Parathyroid adenoma (tissue), 2 donors: ENCODE results near the gene C14orf180.

Experiments
- H2AFZ ChIP-seq: fragments of 300-600 bp; sonication (generic); one replicate; pipeline ENCODE4 v1.7.0; 2017; ENCODE audit warnings: antibody characterized with exemption, mild to moderate bottlenecking
- H3K27ac ChIP-seq: fragments of 300-600 bp; sonication (generic); one replicate; pipeline ENCODE4 v1.7.0; 2017
- H3K27me3 ChIP-seq: fragments of 300-600 bp; sonication (generic); one replicate; pipeline ENCODE4 v1.7.0; 2017; ENCODE audit warnings: low read length; ENCODE audit not compliant: control insufficient read depth, insufficient read depth
- H3K36me3 ChIP-seq: fragments of 300-600 bp; sonication (generic); one replicate; pipeline ENCODE4 v1.7.0; 2017; ENCODE audit warnings: low read length; ENCODE audit not compliant: control insufficient read depth, insufficient read depth
- H3K4me1 ChIP-seq: fragments of 300-600 bp; sonication (generic); one replicate; pipeline ENCODE4 v1.7.0; 2017; ENCODE audit warnings: control low read depth
- H3K4me2 ChIP-seq: fragments of 300-600 bp; sonication (generic); one replicate; pipeline ENCODE4 v1.7.0; 2017; ENCODE audit warnings: low read length
- H3K4me3 ChIP-seq: fragments of 300-600 bp; sonication (generic); one replicate; pipeline ENCODE4 v1.7.0; 2017; ENCODE audit warnings: low read depth, low read length
- H3K79me2 ChIP-seq: fragments of 300-600 bp; sonication (generic); one replicate; pipeline ENCODE4 v1.7.0; 2017; ENCODE audit warnings: control low read depth
- H3K9ac ChIP-seq: fragments of 300-600 bp; sonication (generic); one replicate; pipeline ENCODE4 v1.7.0; 2017; ENCODE audit warnings: mild to moderate bottlenecking
- H3K9me3 ChIP-seq: fragments of 300-600 bp; sonication (generic); one replicate; pipeline ENCODE4 v1.7.0; 2017; ENCODE audit warnings: low read length; ENCODE audit not compliant: control insufficient read depth
- CTCF ChIP-seq: fragments of 300-600 bp; sonication (generic); IDR thresholded peaks from one replicate; pipeline ENCODE4 v1.7.0; 2017; ENCODE audit warnings: antibody characterized with exemption, mild to moderate bottlenecking
- donor health status: primary hyperparathyroidism.

Gene C14orf180

GRCh38 chr14:104585966-104586697, 6.6 kb downstream of the C14orf180 start:
- H2AFZ ChIP-seq, result no peak overlapping the region
- no peak overlapping the region for H3K4me2 ChIP-seq
- H3K36me3 ChIP-seq, result no peaks in the 10 kb centered on the region
- peaks cover 15% of the 10 kb centered on the region for H3K4me1 ChIP-seq
- no peak overlapping the region for H3K27ac ChIP-seq
- H3K79me2 ChIP-seq, result no peaks in the 10 kb centered on the region
- TF ChIP-seq CTCF, result no peak
- H3K9me3 ChIP-seq, result no peaks in the 10 kb centered on the region
- H3K4me3 ChIP-seq, result no peak overlapping the region
- H3K9ac ChIP-seq, result no peak overlapping the region
- H3K27me3 ChIP-seq, result no peaks in the 10 kb centered on the region

GRCh38 chr14:104586832-104587620, 7.5 kb downstream of the C14orf180 start:
- no peak overlapping the region for H3K27ac ChIP-seq
- no peak overlapping the region for H3K9ac ChIP-seq
- H2AFZ ChIP-seq, result no peak overlapping the region
- no peaks in the 10 kb centered on the region for H3K79me2 ChIP-seq
- no peak for TF ChIP-seq CTCF
- peaks cover 12% of the 10 kb centered on the region for H3K4me1 ChIP-seq
- no peaks in the 10 kb centered on the region for H3K9me3 ChIP-seq
- no peak overlapping the region for H3K4me2 ChIP-seq
- H3K36me3 ChIP-seq, result no peaks in the 10 kb centered on the region
- no peaks in the 10 kb centered on the region for H3K27me3 ChIP-seq
- H3K4me3 ChIP-seq, result no peak overlapping the region

GRCh38 chr14:104587641-104588040, 8.1 kb downstream of the C14orf180 start:
- no peak for TF ChIP-seq CTCF
- Histone ChIP-seq H3K27me3 (no peaks in the 10 kb centered on the region), H3K4me1 (peaks cover 7% of the 10 kb centered on the region)

GRCh38 chr14:104588066-104588857, 8.7 kb downstream of the C14orf180 start:
- TF ChIP-seq CTCF, result no peak
- Histone ChIP-seq H3K4me3 (no peak overlapping the region), H3K27ac (no peak overlapping the region), H3K27me3 (no peaks in the 10 kb centered on the region), H3K36me3 (no peaks in the 10 kb centered on the region), H3K9ac (no peak overlapping the region), H3K4me1 (peaks cover 3% of the 10 kb centered on the region), H2AFZ (no peak overlapping the region), H3K79me2 (no peaks in the 10 kb centered on the region), H3K9me3 (no peaks in the 10 kb centered on the region), H3K4me2 (no peak overlapping the region)

More at GRCh38 chr14:104587641-104588040, 8.1 kb downstream of the C14orf180 start:
- Histone ChIP-seq H3K9me3 (no peaks in the 10 kb centered on the region), H3K79me2 (no peaks in the 10 kb centered on the region), H3K4me2 (no peak overlapping the region), H3K36me3 (no peaks in the 10 kb centered on the region), H3K27ac (no peak overlapping the region), H3K4me3 (no peak overlapping the region), H3K9ac (no peak overlapping the region), H2AFZ (no peak overlapping the region)
